Liver (tissue), 9 donors: ENCODE measurements around the gene OTOP2. TPM values are rescaled to one million over a fixed set of nuclear protein-coding genes. Genes with fewer than 3 reads are reported as not detected.

Experiments used
- DNase-seq: peaks from one replicate; pipeline ENCODE4 v3.0.0-alpha.2; 2017; ENCODE audit warnings: low spot score
- H3K27ac ChIP-seq, 2 donors: one replicate each; pipeline ENCODE4 v1.7.0; 2013; ENCODE audit warnings: inconsistent platforms in 2 of 2, low read length in 2 of 2, control low read depth in 1 of 2, low read depth in 1 of 2, mild to moderate bottlenecking in 1 of 2
- H3K27me3 ChIP-seq, 4 donors: one replicate each; pipeline versions ENCODE4 v1.6.1 to v1.7.0; 2013; ENCODE audit warnings: low read length in 3 of 4, inconsistent platforms in 1 of 4, mild to moderate bottlenecking in 1 of 4, moderate library complexity in 1 of 4; ENCODE audit not compliant: control insufficient read depth in 4 of 4, insufficient read depth in 4 of 4
- H3K36me3 ChIP-seq, 4 donors: one replicate each; pipeline versions ENCODE4 v1.6.1 to v1.7.0; 2013; ENCODE audit warnings: low read length in 3 of 4, mild to moderate bottlenecking in 3 of 4, low read depth in 1 of 4, moderate library complexity in 1 of 4; ENCODE audit not compliant: control insufficient read depth in 4 of 4, insufficient read depth in 3 of 4
- H3K4me1 ChIP-seq, 4 donors: one replicate each; pipeline versions ENCODE4 v1.6.1 to v1.7.0; 2013; ENCODE audit warnings: low read length in 3 of 4, mild to moderate bottlenecking in 3 of 4, moderate library complexity in 1 of 4; ENCODE audit not compliant: control insufficient read depth in 4 of 4, insufficient read depth in 4 of 4
- H3K4me3 ChIP-seq, 3 donors: one replicate each; pipeline versions ENCODE4 v1.6.1 to v1.7.0; 2013; ENCODE audit warnings: low read length in 3 of 3, control low read depth in 1 of 3, low read depth in 1 of 3, mild to moderate bottlenecking in 1 of 3
- H3K9ac ChIP-seq, 2 donors: one replicate each; pipeline ENCODE4 v1.7.0; 2013; ENCODE audit warnings: low read length in 2 of 2, mild to moderate bottlenecking in 2 of 2, moderate library complexity in 2 of 2, control low read depth in 1 of 2, low read depth in 1 of 2
- H3K9me3 ChIP-seq, 4 donors: one replicate each; pipeline versions ENCODE4 v1.6.1 to v1.7.0; 2013; ENCODE audit warnings: low read length in 3 of 4; ENCODE audit not compliant: control insufficient read depth in 4 of 4
- ATF3 ChIP-seq: IDR thresholded peaks from 2 replicates; pipeline ENCODE4 v1.6.1; 2016; ENCODE audit warnings: antibody characterized with exemption
- CTCF ChIP-seq: fragments of 150-350 bp; IDR thresholded peaks from 2 replicates; pipeline ENCODE4 v1.5.1; 2017; ENCODE audit warnings: improper control_type of control experiment, low read depth, low read length; ENCODE audit not compliant: missing input control
- EGR1 ChIP-seq, 2 donors: IDR thresholded peaks; 2 replicates each; pipeline ENCODE4 v1.6.1; 2016 to 2018; ENCODE audit warnings: antibody characterized with exemption in 2 of 2, low read depth in 2 of 2
- FOXA1 ChIP-seq: IDR thresholded peaks from 2 replicates; pipeline ENCODE4 v1.6.1; 2016; ENCODE audit warnings: antibody characterized with exemption
- GABPA ChIP-seq, 2 donors: IDR thresholded peaks in 1 of 2; conservative IDR thresholded peaks in 1 of 2; 2 replicates each; pipeline ENCODE4 v1.6.1; 2016; ENCODE audit warnings: antibody characterized with exemption in 2 of 2, mild to moderate bottlenecking in 1 of 2, moderate library complexity in 1 of 2
- HNF4G ChIP-seq: IDR thresholded peaks from 2 replicates; pipeline ENCODE4 v1.6.1; 2016; ENCODE audit warnings: antibody characterized with exemption
- JUND ChIP-seq, 2 donors: IDR thresholded peaks; 2 replicates each; pipeline ENCODE4 v1.6.1; 2016; ENCODE audit warnings: antibody characterized with exemption in 2 of 2
- MAX ChIP-seq: IDR thresholded peaks from 2 replicates; pipeline ENCODE4 v1.6.1; 2016; ENCODE audit warnings: antibody characterized with exemption
- RAD21 ChIP-seq, 2 donors: IDR thresholded peaks; 2 replicates each; pipeline ENCODE4 v1.6.1; 2016; ENCODE audit warnings: antibody characterized with exemption in 2 of 2, mild to moderate bottlenecking in 2 of 2
- REST ChIP-seq: IDR thresholded peaks from 2 replicates; pipeline ENCODE4 v1.6.1; 2016; ENCODE audit warnings: antibody characterized with exemption, mild to moderate bottlenecking
- RXRA ChIP-seq, 2 donors: IDR thresholded peaks; 2 replicates each; pipeline ENCODE4 v1.6.1; 2017 to 2018; ENCODE audit warnings: antibody characterized with exemption in 2 of 2, mild to moderate bottlenecking in 1 of 2
- SP1 ChIP-seq: IDR thresholded peaks from 2 replicates; pipeline ENCODE4 v1.6.1; 2018; ENCODE audit warnings: antibody characterized with exemption, mild to moderate bottlenecking
- TAF1 ChIP-seq: conservative IDR thresholded peaks from 2 replicates; pipeline ENCODE4 v1.6.1; 2016; ENCODE audit warnings: antibody characterized with exemption, mild to moderate bottlenecking
- YY1 ChIP-seq: IDR thresholded peaks from 2 replicates; pipeline ENCODE4 v1.6.1; 2016; ENCODE audit warnings: antibody characterized with exemption, mild to moderate bottlenecking
- ZBTB33 ChIP-seq: IDR thresholded peaks from 2 replicates; pipeline ENCODE4 v1.6.1; 2016; ENCODE audit warnings: antibody characterized with exemption
- WGBS: extraction: QIAGEN DNeasy Blood & Tissue Kit; methylation state at CpG from one replicate; pipeline ENCODE4 v1.1.7; 2013; 5-methylcytosine and 5-hydroxymethylcytosine counted together
- polyA plus RNA-seq, 2 donors: library from polyadenylated mRNA; stranded (reverse) in 1 of 2; unstranded in 1 of 2; fragments of 200-250 nt in 1 of 2; fragments of >200 nt in 1 of 2; fragmentation: Nextera tagmentation in 1 of 2; extraction: Ambion mirVana in 1 of 2; gene quantifications; one replicate each; pipeline versions ENCODE4 v1.2.1 to v1.2.3, GENCODE V29; 2013 to 2015
- total RNA-seq, 2 donors: library from RNA; depleted of rRNA; stranded (reverse); fragments of >200 nt; gene quantifications; one replicate each; pipeline ENCODE4 v1.2.3, GENCODE V29; 2014
- donor health status: healthy.
- donor health status: healthy.
- donor health status: healthy.
- donor health status: healthy.
- donor health status: healthy.

The OTOP2 gene
- total and polyA plus RNA-seq, 4 donors, result not detected

GRCh38 chr17:74951680-74952421 lies 27.8 kb downstream of the OTOP2 start:
- no peak overlapping the region for H3K4me3 ChIP-seq
- WGBS, result 77% methylated on average over 32 of the region's 32 CpGs
- TF ChIP-seq MAX, result no peak
- TF ChIP-seq YY1, result no peak
- no peak for TF ChIP-seq RXRA (IDR thresholded peaks at IDR 0.05)
- TF ChIP-seq RAD21 (IDR thresholded peaks at IDR 0.05), result no peak
- no peak for TF ChIP-seq GABPA (IDR thresholded peaks at IDR 0.05 in 1 of 2, conservative IDR thresholded peaks at IDR 0.05 in 1 of 2)
- no peak for TF ChIP-seq CTCF
- no peak for TF ChIP-seq FOXA1
- TF ChIP-seq HNF4G, result no peak
- TF ChIP-seq ATF3, result no peak
- no peak for TF ChIP-seq JUND (IDR thresholded peaks at IDR 0.05)
- TF ChIP-seq TAF1, result no peak
- TF ChIP-seq EGR1 (IDR thresholded peaks at IDR 0.05; ENCODE audit: low read depth in 2 of 2), result no peak
- no peak for TF ChIP-seq REST
- TF ChIP-seq ZBTB33, result no peak
- no peak for TF ChIP-seq SP1
- no peak for DNase-seq
- H3K9ac ChIP-seq, result no peak overlapping the region
- H3K36me3 ChIP-seq, result peaks cover 0 to 2% (median under 1%) of the 10 kb centered on the region in 4 donors
- no peaks in the 10 kb centered on the region for H3K9me3 ChIP-seq
- H3K27me3 ChIP-seq, result no peaks in the 10 kb centered on the region
- no peak overlapping the region for H3K27ac ChIP-seq
- H3K4me1 ChIP-seq, result no peaks in the 10 kb centered on the region
